NCI-H345 treated with DMSO at 0.1 percent for 48 hours (cell line): ENCODE results near the gene SPOCK2.

ENCODE experiments used
- DNase-seq: peaks from one replicate; lab custom pipeline; 2025; ENCODE audit not compliant: unreplicated experiment; lab: John Stamatoyannopoulos, UW

SPOCK2 gene

DNA sequence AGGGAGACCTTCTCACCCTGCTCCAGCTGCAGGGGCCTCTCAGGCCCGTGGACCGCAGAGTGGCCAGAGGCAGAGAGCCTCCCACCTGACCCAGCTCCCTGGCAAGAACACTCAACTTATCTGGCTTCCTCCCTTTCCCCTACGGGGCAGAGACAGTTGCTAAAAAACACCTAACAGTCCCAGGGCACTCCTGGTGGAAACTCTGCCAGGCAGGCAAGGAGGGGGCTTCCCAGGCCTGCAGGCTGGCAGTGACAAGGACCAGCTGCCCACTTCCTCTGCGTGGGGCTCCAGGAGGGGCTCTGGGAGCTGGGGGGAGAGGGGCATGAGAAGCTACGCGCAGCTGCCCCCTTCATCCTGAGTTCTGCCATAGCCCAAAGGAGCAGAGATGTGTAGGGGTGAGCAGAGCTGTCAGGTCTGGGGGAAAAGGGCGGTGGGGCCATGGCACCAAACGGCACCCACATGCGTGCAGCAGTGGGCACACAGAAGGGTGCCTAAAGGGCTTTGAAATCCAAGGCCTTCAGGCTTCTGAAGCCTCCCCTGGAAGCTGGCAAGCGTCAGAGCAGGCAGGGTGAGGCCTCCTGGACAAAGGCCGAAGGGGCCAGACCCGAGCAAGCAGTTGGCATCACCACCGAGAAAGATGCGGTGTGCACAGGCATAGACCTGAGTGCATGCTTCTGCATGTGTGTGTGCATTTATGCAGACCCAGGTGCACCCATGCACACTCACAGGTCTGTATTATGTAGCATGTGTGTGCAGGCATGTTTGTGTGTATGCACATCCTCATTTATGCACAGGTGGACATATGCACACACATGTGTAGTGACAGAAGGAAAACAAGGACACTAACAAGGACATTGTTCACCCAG is 14.4 kb downstream of the SPOCK2 start:
- no peak for DNase-seq

DNA sequence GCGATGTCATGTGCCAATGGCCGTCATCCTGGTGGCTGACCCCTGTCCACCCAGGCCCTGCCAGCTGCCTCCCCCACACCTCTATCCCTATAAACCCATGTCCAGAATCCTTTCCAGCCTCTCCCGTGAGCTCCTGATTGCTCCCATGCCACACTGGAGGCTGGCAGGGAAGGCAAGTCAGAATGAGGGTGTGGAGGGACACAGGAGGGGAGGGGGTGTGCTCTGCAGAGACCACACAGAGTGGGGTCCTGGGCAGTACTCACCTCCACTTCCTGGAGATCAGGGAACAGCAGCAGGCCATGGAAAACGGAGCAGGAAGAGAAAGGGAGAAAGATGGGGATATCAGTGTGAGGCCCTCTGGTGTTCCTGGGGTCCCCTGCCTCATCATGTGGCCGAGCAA is 15.7 kb downstream of the SPOCK2 start:
- DNase-seq = no peak

DNA sequence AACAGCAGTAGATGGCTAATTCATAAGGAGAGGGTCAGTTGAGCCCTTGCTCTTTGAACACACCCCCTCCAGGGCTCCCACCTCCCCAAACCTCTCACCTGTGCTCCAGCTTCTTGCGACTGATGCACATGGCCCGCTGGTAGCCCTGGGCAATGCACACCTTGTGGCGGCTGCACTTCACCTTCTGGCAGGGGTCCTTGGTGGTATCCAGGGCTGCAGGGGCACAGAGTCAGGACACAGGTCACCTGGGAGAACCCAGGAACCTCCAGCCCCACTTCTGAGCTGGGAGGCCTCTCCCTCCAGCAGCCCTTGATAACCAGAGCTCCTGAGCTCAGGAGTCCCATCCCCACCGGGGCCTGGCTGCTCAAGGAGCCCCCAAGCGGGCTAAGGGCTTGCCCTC is 16.3 kb downstream of the SPOCK2 start:
- DNase-seq = no peak

DNA sequence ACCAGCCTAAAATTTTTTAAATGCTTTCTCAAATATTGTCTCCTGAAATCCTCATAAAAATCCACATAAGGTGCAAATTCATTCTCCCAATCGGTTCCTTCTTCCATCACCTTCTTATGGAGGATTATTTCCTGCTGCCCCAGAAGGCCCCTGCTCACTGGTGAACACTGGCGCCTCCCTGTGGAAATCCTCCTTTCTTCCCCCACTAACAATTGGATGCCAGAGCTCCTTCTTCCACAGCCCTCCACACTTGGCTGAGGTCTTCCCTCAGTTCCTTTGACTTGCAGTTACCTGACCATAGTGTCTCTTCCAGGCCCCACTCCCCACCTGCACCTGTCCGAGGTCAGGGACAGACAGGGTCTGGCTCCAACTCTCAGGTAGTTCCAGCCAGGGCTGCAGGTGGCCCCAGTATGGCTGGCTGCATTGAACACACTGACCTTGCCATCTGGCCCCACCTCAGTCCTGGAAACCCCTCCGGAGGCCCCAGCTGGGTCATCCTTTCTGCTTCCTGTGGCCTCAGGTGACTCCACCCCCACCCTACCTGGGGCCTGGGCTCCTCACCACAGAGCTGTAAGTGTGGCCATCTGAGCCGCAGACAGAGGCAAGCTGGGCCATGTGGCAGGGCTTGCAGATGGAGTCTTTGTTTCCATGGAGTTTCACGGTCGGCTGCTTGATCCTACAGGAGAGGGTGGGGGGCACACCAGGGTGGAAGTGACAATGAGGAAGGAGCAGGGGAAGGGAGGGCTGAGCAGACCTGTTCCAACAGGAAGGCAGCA is 18.4 kb downstream of the SPOCK2 start:
- no peak for DNase-seq

DNA sequence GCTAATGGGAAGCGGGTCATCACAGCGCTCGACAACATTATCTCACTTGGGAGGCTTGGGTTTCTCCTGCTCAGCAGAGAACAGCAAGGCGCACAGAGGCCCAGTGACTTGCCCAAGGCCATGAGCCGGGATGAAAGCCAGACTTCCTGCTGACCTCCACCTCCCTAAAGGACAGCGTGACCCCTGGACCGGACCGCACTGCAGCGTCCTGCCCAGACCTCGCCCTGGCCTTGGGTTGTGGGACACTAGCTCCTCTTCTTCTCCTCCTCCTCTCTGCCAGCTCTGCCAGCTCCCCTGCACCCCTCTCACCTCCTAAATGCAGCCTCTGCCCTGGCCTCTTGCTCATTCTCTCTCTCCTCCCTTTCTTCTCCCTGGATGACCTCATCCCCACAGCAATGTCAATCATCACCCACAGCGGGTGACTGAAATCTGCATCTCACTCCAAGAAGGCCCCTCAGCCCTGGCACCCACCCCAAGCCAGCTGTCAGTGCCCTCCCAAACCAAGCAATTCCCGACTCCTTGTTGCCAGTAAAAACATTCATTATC is 19.4 kb downstream of the SPOCK2 start:
- no peak for DNase-seq

DNA sequence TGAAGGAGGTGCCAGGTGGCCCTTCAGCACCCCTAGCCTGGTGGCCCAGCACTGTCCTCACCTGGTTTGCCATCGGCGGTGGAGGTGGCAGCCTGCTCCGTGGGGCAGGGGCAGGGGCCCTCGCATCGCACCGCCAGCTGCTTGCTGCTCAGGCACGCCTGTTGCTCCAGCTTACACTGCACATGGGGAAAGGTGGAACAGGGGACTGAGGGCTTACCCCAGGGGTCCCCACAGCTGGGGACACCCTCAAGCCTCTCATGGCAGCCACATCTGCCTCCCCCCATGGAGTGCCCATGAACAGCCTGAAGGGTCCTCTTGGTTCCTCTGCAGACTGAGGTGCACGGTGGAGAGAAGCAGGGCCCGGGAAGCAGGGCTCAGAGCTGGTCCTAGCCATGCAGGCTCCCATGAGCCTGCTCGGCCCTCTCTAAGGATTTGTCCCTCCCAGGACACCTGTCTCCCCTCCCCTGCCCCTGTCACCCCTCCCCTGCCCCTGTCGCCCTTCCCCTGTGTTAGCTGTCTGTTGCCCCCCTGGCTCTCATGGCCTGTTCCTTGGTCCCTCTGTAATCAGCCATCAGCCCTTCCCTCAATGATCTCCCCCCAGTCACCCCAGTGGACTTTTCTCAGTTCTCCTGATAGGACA is 20.1 kb downstream of the SPOCK2 start:
- no peak for DNase-seq

DNA sequence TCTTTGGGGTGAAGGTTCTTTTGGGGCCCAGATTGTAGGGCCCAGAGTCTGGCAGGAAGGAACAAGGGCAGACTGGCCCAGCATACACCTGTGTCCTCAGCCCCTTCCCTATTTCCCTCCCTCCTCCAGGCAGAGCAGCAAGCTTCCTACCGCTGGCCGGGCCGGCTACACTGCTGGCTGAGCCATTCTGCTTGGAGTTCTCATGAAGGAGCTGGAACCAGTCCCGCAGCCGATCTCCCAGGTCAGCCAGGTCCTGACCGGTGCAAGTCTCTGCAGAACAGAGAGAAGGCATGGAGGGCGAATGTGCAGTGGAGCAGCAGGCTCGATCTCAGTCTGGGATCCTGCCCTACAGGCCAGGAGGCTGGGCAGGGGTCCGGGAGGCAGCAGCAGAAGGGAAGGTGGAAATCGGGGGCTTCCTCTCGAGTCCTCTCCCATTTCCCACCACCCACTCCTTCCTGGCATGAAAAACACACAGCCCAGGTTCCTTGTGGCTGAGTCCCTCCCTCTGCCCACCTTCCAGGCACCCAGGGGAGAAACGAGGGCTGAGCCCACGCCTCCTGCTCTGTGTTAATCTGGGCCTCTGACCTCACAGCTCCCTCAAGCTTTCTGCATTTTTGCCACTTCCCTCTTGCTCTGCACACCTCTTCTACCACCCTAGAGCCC is 20.8 kb downstream of the SPOCK2 start:
- DNase-seq = no peak

DNA sequence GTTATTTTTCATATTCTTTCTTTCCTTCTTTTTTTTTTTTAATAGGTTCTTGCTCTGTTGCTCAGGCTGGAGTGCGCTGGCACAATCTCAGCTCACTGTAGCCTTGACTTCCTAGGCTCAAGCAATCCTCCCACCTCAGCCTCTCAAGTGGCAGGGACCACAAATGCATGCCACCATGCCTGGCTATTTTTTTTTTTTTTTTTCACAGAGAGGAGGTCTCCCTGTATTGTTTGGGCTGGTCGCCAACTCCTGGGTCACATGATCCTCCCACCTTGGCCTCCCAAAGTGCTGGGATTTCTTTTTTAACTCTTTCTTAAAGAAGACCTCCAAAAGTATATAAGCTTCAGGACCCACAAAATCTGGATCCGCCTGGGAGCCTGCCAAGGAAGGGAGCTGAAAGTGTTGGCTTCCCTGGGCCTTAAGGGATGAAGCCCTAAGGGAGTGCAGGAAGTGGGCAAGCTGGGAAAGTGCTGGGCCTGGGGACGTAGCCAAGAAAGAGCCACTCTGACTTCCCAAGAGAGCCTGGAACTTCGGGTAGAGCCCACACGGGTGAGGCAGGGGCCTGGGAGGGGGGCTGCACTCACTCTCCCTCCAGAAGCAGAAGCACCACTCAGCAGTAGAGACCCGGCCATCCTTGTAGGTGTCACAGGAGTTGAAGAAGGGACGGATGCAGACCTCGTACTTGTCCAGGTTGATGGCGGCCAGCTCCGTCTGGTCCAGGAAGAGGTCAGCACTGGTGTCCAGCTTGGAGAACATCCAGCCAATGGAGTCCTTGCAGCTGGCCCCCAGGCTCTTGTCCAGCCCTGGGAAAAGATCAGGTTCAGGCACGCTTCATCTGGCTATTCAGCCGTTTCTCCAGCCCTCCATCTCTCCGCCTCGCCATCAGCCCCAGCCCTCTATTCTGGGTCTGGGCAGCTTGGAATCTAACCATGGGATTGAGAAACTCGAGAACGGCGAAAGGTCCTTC is 21.8 kb downstream of the SPOCK2 start:
- DNase-seq = no peak

DNA sequence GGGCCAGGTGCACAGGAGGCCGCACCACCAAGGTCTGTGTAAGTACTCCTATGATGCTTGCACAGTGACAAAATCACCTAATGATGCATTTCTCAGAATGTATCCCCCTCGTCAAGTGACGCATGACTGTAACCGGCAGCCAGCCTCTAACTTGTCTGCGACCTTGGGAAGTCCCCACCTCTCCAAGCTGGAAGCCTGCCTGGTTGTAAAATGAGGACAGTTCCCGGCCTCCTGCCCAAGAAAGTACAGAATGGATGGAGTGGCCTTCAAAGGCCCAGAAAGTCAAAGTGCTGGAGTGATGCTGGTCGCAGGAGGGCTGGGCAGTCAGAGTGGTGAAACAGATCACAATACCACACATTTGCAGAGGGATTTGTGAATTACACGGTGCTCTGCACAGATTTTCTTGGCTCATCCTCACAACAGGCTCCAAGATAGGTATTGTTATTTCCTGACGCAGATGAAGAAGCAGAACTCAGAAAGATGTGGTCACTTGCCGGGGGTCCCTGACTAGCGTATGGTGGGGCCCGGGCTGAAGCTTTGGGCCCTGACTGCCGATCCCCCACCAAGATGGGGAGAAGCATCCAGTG is 22.8 kb downstream of the SPOCK2 start:
- no peak for DNase-seq

DNA sequence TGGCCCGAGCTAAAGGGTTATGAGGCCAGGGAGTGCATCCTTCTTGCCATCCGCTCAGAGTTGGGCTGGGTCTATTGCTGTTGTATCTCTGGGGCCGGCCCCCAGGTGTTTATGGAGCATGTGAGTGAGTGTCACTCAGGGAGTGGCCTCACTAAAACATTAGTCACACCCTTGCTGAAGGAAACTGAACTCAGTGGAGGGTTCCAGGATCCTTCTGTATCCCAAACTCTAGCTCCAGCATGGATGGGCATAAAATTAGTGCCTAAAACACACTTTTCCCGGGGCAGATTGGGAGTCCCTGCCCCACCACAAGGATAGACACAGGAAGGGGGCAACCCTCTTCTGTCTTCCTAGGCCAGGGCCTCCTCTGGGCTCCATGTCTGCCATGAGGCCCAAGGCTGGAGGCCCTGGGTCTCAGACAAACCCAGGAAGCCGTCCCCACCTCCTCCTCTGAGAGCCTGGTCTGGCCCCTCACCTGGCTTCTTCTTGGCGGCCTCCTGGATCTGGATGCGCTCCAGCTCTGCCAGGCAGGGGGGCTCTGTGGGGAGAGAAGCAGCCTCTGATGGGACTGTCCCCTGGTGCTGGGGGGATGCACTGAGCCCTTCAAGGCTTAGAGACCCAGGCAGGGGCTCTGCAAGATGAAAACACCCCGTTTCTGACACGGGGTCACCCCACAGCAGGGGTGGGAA is 24.5 kb downstream of the SPOCK2 start:
- DNase-seq = no peak

DNA sequence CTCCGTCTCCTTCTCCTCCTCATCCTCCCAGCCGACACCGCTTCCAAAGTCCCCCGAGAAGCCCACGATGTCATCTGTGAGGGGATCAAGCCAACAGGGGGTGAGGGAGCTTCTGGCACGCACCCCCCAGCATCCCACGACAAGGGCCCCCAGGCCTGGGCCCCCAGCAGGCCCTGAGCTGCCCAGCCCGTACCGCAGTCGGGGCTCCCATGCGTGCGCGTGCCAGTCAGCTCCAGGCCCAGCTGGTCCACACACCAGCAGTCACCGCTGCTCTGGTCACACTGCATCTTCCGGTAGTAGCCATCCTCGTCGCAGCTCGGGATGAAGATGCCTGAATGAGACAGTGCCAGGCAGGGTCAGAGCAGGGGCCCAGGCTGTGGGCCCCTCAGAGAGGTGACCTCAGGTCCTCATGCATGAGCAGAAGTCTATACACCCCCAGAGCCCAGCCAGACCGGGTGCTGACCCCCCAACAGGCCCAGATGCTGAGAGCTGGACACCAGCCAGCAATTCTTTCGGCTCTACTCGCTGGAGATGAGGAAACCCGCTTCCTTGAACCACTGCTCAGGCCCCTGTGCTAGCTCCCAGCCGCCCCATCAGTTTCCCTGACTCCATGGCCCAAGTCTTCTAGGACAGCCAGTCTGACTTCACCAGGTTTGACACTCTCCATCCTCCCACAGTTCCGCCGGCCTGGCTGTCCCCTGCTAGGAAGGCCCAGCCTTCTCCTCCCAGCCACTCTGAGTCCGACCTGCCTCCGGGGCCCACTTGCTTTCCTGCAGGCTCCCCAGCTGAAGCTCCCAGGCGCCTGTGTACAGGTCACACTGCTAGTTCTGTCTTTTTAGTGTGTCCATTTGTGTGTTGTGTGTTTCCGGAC is 25.3 kb downstream of the SPOCK2 start:
- no peak for DNase-seq

DNA sequence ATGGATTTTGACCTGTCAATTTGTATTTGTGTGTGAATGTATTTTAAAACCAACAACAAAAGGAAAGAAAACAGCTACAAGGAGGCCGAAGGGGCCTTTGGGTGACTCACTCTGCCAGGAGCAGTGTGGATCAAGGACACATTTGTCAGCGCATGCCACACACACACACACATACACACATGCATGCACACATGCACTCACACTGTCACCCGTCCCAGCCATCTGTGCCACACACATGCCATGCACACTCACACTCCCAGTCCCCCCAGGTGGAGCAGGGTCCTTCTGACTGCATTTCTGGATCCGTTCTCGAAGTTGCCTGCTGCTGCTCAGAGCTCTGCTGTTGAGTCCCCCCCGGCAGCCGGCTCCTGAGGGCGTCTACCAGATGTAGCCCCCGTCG is 26.0 kb downstream of the SPOCK2 start:
- no peak for DNase-seq

DNA sequence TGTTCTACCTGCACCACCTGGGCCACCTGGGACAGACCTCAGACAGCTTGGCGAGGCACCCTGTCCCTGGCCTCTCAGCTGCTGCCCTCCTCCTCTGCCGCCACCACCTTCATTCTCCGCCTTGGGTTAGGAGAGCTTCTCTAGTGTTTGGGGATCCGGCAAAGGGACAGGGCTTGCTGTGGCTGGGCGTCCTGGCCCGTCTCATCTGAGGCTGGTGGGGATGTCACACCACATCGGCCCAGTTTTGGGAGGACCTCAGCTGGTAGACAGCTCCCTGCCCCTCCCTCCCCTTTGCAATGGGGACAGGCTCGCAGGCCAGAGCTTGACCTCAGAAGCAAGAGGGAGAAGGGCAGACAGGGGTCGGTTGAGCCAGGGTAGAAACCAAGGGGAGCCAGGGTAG is 26.4 kb downstream of the SPOCK2 start:
- DNase-seq = no peak

DNA sequence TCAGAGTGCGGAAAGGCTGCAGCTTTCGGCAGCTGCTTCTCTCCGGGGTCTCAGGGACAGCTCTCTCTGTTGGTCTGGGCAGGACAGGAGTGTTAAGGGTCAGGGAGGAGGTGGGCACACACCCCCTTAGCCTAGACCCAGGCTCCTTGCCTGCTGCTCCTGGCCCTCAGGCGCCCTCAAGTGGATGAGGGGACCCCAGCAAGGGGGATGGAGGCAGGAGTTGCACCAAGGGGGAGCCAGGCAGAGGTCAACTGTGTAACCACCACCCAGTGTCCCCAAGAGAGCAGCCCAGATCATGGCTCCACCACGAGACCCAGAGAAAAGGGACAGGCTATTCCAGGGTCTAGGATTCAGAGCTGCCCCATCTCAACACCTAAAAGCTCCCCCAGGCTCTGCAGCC is 26.9 kb downstream of the SPOCK2 start:
- DNase-seq = no peak

DNA sequence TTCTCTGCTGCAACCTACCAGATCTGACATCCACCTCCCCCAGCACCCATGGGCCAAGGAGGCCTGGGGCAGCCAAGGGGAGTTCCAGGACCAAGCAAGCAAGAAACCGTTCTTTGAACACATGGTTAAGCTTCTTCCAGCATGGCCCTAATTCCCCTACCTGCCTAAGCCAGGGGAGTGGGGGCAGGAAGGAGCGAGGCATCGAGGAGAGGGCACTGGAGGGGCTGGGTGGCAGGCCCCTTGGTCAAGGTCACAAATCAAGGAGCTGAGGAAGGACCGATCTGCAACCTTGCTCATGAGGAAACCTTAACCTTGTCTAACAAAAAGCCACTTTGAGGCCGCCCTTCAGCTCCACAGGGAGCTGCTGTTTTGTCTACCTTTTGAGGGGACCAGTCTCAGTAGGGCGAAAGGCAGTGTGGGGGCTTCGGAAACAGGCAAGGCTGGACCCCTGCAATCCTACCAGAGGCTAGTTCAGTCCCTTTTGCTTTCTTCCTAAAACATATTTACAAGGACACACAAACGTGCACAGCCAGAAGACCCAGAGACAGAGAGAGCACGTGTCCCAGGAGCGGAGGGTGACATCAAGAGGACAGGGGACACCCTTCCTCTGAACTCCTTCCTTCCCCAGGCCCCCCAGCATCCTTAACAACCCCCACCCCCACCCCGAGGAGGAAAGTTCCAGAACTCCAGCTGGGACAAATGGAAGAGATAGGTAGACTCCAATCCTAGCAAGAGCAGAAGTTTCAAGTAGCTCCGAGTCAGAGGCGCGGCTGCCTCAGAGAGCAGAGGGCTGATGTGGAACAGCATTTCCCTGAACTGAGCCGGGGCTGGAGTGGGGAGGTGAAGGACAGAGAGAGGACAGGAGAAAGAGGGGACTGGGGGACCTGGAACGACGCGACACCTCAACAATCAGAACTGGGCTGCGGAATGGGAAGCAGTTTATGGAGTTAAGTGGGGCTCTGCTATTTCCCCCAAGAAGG is 28.2 kb downstream of the SPOCK2 start:
- no peak for DNase-seq

DNA sequence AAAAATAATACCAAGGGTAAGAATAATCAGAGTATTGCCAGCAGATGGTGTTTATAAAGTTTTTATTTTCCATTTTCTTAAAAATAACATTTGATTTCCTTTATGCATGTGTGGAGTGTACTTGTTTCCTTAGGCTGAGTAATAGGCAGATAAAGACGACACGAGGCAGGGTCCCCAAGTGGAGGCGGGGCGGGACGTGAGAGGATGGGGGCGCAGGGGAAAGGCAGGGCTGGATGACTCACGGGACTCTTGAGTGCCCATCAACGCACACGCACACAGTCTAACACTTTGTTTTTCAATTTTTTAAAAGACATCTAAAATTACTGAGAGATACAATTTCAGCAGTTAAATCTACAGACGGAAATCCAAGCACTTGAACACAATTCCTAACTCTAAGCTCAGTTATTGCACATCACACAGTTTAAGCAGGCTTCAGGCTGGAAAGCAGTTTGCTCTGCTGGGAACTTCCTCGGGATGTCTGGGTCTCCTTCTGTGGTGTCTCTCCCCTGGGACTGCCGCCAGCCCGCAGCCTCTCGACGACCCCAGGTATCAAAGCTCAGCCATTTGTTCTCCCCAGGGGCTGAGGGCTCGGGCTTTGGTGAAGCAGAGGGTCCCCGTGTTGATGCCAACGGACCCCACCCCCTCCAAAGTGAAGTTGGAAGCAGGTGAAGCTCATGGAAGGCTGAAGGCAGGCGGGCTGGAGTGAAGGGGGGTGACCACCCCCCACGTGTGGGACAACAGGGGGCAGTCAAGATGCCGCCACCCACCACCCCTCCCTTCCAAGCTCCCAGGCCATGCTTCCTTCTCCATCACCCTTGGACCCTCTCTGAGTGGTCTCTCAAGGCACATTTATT is 29.1 kb downstream of the SPOCK2 start:
- no peak for DNase-seq
